Measurements from ENCODE around the gene HNRNPK.

The HNRNPK gene

GRCh38 chr9:83927591-83927990 lies 52.4 kb downstream of the HNRNPK start (continued):
- no peak for TF ChIP-seq TSHZ2 (CRISPR knock-in tag; IDR thresholded peaks at IDR 0.05)
- no peak for TF ChIP-seq ZNF8 (CRISPR knock-in tag; IDR thresholded peaks at IDR 0.05)
- TF ChIP-seq CSDC2 (CRISPR knock-in tag; IDR thresholded peaks at IDR 0.05), result no peak
- no peak for TF ChIP-seq PPARA (CRISPR knock-in tag; IDR thresholded peaks at IDR 0.05; ENCODE audit: borderline replicate concordance)

GRCh38 chr9:83920927-83921707 lies 58.9 kb downstream of the HNRNPK start, which contains the start of gene KIF27:
TSS of gene KIF27 (minus strand) at chr9:83921432. CDS start at chr9:83915591, 5,841 bp downstream.
- TF ChIP-seq TOX (CRISPR knock-in tag; IDR thresholded peaks at IDR 0.05; ENCODE audit: borderline replicate concordance), result no peak
- 0 out of 2 replicates have a peak, but pooled peaks have one; percentile 43 for TF ChIP-seq TSHZ2 (CRISPR knock-in tag; IDR thresholded peaks at IDR 0.05)
- TF ChIP-seq ZNF70 (CRISPR knock-in tag; IDR thresholded peaks at IDR 0.05), result no peak
- no peak for TF ChIP-seq PPARA (CRISPR knock-in tag; IDR thresholded peaks at IDR 0.05; ENCODE audit: borderline replicate concordance)
- no peak for TF ChIP-seq TCF4 (CRISPR knock-in tag; IDR thresholded peaks at IDR 0.05; ENCODE audit: borderline replicate concordance)
- no peak for TF ChIP-seq OSR1 (CRISPR knock-in tag; IDR thresholded peaks at IDR 0.05)
- TF ChIP-seq CREB5 (CRISPR knock-in tag; IDR thresholded peaks at IDR 0.05; ENCODE audit: low read depth), result no peak
- peak; percentile 38; the same call in 1 of the 2 replicates for TF ChIP-seq PATZ1 (CRISPR knock-in tag; IDR thresholded peaks at IDR 0.05; ENCODE audit: borderline replicate concordance)
- no peak for TF ChIP-seq ZFP3 (CRISPR knock-in tag; IDR thresholded peaks at IDR 0.05)
- no peak for TF ChIP-seq SNAI2 (CRISPR knock-in tag; IDR thresholded peaks at IDR 0.05)
- no peak for TF ChIP-seq CSDC2 (CRISPR knock-in tag; IDR thresholded peaks at IDR 0.05)
- TF ChIP-seq ESRRG (CRISPR knock-in tag; IDR thresholded peaks at IDR 0.05), result no peak
- TF ChIP-seq ARNTL (CRISPR knock-in tag; IDR thresholded peaks at IDR 0.05; ENCODE audit: borderline replicate concordance, low read depth), result no peak
- no peak for TF ChIP-seq BACH2 (CRISPR knock-in tag; IDR thresholded peaks at IDR 0.05; ENCODE audit: borderline replicate concordance)
- TF ChIP-seq ZNF8 (CRISPR knock-in tag; IDR thresholded peaks at IDR 0.05), result no peak
- TF ChIP-seq CSRNP3 (CRISPR knock-in tag; IDR thresholded peaks at IDR 0.05), result no peak
- TF ChIP-seq GLIS3 (CRISPR knock-in tag; IDR thresholded peaks at IDR 0.05), result peak; percentile 88; the same call in 1 of the 2 replicates
- TF ChIP-seq ZNF565 (CRISPR knock-in tag; conservative IDR thresholded peaks at IDR 0.05; ENCODE audit: low read depth), result no peak
- no peak for TF ChIP-seq ISL1 (CRISPR knock-in tag; IDR thresholded peaks at IDR 0.05)
- TF ChIP-seq ZFP30 (CRISPR knock-in tag; IDR thresholded peaks at IDR 0.05), result peak; percentile 26
- TF ChIP-seq ZC3H10 (CRISPR knock-in tag; IDR thresholded peaks at IDR 0.05), result no peak
- no peak for TF ChIP-seq RARB (CRISPR knock-in tag; IDR thresholded peaks at IDR 0.05)
- no peak for TF ChIP-seq POU6F1 (CRISPR knock-in tag; IDR thresholded peaks at IDR 0.05; ENCODE audit: borderline replicate concordance, low read depth)
- ATAC-seq, result peak; percentile 97

All from SK-N-SH treated with all-trans-retinoic acid at 6 μM for 48 hours (cell line).